LNCAP (cell line): ENCODE measurements around the gene BAIAP2.

Experiments
- TF ChIP-seq, protein P1 (sequence below): fragments of 450-650 bp; IDR thresholded peaks from 2 replicates; pipeline ENCODE4 v1.5.1; 2017; ENCODE audit warnings: mild to moderate bottlenecking

BAIAP2 gene

DNA sequence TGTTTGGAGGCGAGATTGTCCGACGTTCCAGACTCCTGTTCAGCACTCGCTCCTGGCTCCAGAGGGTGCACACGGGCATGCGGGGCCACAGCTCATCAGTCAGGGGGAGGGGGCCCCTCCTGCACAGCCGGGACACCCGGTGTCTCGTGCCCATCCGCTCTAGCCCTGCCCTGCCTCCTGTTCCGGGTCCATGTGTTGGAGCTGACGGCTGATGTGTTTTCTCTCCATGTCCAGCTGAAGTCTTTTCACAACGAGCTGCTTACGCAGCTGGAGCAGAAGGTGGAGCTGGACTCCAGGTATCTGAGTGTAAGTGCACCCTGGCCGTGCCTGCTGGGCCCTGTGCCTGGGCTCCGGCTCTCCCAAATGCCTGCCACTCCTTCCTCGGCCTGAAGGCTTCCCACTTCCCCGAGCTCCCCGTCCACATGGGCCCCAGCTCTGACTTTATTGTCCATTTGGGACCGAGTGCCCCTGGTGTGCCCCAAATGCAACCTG lies 50.5 kb downstream of the BAIAP2 start:
- TF ChIP-seq, protein P1, sequence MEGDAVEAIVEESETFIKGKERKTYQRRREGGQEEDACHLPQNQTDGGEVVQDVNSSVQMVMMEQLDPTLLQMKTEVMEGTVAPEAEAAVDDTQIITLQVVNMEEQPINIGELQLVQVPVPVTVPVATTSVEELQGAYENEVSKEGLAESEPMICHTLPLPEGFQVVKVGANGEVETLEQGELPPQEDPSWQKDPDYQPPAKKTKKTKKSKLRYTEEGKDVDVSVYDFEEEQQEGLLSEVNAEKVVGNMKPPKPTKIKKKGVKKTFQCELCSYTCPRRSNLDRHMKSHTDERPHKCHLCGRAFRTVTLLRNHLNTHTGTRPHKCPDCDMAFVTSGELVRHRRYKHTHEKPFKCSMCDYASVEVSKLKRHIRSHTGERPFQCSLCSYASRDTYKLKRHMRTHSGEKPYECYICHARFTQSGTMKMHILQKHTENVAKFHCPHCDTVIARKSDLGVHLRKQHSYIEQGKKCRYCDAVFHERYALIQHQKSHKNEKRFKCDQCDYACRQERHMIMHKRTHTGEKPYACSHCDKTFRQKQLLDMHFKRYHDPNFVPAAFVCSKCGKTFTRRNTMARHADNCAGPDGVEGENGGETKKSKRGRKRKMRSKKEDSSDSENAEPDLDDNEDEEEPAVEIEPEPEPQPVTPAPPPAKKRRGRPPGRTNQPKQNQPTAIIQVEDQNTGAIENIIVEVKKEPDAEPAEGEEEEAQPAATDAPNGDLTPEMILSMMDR, result no peak

DNA sequence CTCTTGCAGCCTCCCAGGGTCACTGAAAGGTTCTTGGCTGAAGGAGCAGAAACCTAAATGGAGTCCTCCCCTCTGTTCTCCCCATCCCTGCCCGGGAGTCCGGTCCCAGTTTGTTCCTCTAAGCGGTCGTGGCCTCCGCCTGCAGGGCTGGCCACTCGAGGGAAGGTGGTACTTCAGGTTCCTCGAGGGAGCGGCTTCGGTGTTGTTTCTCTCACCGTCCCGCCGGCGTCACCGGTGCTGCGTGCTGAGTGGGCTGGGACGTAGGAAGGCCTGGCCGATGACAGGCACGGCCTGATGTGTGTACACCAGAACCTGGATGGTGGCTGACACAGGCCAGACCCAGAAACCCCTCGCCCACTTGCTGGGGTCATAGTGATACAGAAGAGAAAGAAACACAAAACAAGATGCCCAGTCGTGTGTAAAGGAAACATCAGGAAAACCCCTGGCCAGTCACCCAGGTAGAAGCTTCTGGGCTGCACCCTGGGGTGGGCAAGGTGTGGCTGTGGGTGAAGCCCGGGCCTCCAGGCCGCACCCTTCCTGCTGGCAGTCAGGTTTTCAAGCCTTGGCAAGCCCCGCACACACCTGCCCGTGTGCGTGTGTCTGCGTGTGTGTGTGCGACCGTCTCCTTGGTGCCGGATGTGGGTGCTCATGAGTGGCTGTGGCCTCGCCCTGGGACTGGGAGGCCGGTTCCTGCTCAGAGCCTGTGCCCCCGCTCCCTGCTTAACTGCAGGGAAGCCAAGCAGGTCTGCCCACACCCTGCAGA lies 52.0 kb downstream of the BAIAP2 start:
- TF ChIP-seq, protein P1, result no peak

DNA sequence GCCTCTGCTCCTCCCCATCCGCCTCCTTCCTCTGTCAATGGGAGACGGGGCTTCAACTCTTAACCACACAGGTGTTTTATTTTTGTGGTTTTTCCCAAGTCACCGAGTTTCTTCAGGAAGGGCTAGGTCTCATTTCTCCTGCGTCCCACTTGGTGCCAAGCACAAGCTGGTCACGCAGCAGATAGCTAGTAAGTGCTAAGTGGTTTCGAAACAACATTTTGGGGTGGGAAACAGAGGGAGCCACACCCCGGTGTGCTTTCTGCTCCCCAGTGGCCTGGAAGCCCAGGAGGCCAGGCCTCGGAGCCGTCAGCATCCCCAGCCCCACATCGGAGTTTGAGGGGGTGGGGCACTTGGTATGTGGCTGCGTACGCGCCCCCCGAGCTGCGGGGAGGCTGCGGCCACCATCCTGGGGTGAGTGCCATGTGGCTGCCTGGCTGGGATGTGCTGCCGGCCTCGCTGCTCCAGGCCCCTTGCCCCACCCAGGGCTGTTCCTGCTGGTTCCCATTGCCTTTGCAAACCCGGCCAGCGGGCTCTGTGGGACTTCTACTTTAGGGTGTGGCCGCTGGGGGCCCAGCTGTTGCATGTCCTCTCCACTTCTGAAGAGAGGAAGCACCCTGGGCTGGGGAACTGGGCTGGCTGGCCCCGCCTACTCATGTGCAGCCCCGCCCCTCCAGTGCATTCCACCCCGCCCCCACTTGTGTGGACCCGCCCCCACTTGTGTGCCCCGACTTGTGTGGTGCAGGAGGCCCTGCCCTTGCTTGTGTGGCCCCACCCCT lies 55.6 kb downstream of the BAIAP2 start:
- TF ChIP-seq, protein P1, result no peak

DNA sequence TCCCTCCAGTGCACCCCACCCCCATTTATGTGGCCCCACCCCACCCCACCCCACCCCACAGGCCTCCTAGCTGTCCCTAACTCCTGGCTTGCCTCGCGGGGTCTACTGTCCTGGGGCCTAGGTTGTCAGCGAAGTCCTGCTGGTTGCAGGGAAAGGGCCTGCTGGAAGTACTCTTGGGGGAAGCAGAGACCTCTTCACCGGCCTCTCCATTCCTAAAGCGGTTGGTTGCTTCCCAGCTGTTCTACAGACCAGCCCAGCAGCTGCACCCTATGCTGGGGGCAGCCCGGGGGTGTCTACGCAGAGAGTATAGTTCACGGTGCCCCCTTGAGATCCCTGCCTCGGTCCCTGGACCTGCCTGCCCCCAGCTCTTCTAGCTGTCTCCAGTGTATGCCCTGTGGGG lies 56.2 kb downstream of the BAIAP2 start:
- TF ChIP-seq, protein P1, result no peak

DNA sequence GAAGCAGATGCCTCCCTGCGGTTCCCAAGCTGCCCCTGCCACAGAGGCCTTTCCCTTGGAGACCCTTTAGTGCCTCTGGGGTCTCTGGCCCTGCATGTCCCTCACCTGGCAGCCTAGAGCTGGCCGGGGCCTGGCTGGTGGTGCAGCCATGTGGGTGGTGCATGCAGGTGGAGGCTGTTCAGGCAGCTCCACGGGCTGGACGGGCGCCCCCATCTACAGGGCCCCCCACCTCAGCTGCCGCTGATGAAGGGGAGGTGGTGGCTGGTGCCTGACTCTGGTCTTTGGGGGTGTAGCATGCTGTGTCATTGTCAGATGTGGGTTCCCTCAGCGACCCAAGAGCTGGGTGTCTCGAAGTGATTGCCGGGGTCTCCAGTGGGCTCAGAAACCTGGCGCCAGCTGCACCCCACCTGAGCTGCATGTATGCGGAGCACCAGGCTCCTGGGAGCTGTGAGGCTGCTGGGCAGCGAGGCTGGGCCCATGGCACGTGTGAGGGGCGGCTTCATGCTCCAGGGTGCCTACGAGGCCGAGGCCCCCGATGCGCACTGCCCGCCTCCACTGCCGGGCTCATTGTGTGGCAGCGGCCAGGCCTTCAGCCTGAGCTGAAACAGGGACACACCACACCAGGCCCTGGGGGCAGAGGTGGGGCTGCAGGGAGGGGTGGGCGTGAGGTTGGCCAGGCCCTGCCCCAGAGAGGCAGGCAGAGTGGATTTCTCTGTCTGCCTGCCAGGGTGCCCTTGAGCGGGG lies 57.0 kb downstream of the BAIAP2 start:
- TF ChIP-seq, protein P1, result no peak

DNA sequence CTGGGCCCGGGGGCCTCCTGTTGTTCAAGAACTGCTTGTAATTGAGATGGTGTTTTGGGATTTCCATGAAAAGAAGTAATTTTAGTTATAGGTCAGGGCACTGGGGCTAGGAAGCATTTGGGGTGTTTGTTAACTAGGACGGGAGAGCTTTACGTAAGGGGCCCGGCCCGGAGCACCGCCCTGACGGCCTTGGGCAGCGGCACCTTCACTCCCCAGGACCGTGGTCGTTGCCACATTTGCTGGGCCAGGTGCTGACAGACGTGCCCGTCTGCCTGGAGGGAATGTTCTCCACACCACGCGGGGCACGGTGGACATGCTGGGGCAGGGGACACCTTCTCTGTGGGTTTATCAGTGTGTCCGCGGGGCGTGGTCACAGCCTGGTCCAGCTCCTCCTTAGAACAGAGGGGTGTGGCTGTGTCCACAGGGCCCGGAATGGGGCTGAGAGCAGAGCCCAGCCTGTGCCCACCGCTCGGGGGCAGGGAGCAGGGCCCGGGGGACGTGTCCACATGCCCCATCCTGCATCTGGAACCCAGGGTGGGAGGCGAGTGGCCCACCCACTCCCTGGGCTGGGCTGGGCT lies 57.7 kb downstream of the BAIAP2 start:
- TF ChIP-seq, protein P1, result no peak
